GM12891 (cell line): ENCODE data around the gene SH2D4B.
"Not testable (repeated sequence)": the region's sequence is repeated elsewhere in the genome, so short reads cannot be mapped to it uniquely, and the experiment has no call there.

Experiments used
- DNase-seq: peaks from one replicate; pipeline ENCODE4 v3.0.0; 2011; ENCODE audit warnings: low spot score; ENCODE audit not compliant: insufficient read length
- FAIRE-seq: peaks from 2 replicates; lab custom pipeline; 2011; peaks lifted over from hg19 to GRCh38; lab: Jason Lieb, UNC
- PAX5 ChIP-seq: IDR thresholded peaks from 2 replicates; pipeline ENCODE4 v1.6.1; 2011; ENCODE audit warnings: low read length, moderate library complexity, mild to moderate bottlenecking; ENCODE audit not compliant: insufficient read depth, severe bottlenecking
- POLR2A ChIP-seq: IDR thresholded peaks from 2 replicates; pipeline ENCODE4 v1.6.1; 2011; ENCODE audit warnings: low read depth, low read length, control low read depth
- POLR2AphosphoS5 ChIP-seq: IDR thresholded peaks from 2 replicates; pipeline ENCODE4 v1.6.1; 2011; ENCODE audit warnings: low read depth, low read length, control low read depth
- POU2F2 ChIP-seq: IDR thresholded peaks from 2 replicates; pipeline ENCODE4 v1.6.1; 2011; ENCODE audit warnings: low read depth, mild to moderate bottlenecking, control low read depth, low read length, moderate library complexity
- SPI1 ChIP-seq: IDR thresholded peaks from 2 replicates; pipeline ENCODE4 v1.6.1; 2011; ENCODE audit warnings: low read depth, low read length, control low read depth
- TAF1 ChIP-seq: IDR thresholded peaks from 2 replicates; pipeline ENCODE4 v1.6.1; 2011; ENCODE audit warnings: low read depth, low read length, control low read depth

Gene SH2D4B

GRCh38 chr10:80542652-80543318, 5.1 kb downstream of the SH2D4B start:
- DNase-seq, result no peak
- FAIRE-seq, result no peak
- TF ChIP-seq SPI1 (no peak), POLR2AphosphoS5 (no peak), PAX5 (no peak), TAF1 (no peak), POLR2A (no peak), POU2F2 (no peak)

DNA sequence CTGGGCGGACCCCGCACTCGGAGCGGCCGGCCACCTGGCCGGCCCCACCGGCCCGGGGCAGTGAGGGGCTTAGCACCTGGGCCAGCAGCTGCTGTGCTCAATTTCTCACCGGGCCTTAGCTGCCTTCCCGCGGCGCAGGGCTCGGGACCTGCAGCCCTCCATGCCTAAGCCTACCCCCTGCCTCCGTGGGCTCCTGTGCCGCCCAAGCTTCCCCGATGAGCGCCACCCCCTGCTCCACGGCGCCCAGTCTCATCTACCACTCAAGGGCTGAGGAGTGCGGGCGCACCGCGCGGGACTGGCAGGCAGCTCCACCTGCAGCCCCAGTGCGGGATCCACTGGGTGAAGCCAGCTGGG, 5.6 kb downstream of the SH2D4B start:
- not testable (repeated sequence) for DNase-seq, FAIRE-seq

GRCh38 chr10:80544316-80544953, 6.7 kb downstream of the SH2D4B start:
- no peak for FAIRE-seq

DNA sequence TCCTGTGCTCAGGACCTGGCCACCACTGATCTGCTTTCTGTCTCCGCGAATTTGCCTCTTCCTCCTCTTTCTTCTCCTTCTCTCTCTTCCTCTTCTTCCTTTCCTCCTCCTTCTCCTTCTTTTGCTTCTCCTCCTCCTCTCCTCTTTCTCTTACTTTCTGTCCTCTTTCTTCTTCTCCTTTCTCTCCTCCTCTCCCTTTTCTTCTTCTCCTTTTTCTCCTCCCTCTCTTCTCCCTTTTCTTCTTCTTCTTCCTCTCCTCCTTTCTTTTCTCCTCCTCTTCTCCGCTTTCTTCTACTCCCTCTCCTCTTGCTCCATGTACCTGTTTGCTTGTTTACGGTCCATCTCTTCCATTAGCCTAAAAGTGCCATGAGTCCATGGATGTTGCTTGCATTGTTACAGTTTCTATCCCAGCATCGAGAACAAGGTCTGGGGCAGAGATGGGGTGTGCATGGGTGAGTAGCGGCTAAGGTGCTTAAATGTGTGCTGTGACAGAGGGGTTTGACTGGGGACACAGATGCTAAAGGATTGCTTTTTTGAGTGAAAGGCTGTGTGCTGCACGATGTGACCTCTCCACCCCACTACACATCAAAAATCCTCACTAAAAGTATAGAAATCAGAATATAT, 7.7 kb downstream of the SH2D4B start:
- FAIRE-seq (no peak), DNase-seq (no peak)
- no peak for TF ChIP-seq SPI1

More at GRCh38 chr10:80544316-80544953, 6.7 kb downstream of the SH2D4B start:
- DNase-seq, result no peak
- TF ChIP-seq POLR2A (no peak), TAF1 (no peak), SPI1 (no peak), POU2F2 (no peak), PAX5 (no peak), POLR2AphosphoS5 (no peak)

- FAIRE-seq, result no peak
- DNase-seq, result no peak
- TF ChIP-seq POLR2AphosphoS5 (no peak), POLR2A (no peak), TAF1 (no peak), POU2F2 (no peak), SPI1 (no peak), PAX5 (no peak)
Measured at GRCh38 chr10:80552151-80552646, 14.5 kb downstream of the SH2D4B start.

- TF ChIP-seq TAF1 (no peak), POLR2AphosphoS5 (no peak), POU2F2 (no peak), SPI1 (no peak), POLR2A (no peak), PAX5 (no peak)
- no peak for DNase-seq
- no peak for FAIRE-seq
Measured at GRCh38 chr10:80553436-80553835, 15.7 kb downstream of the SH2D4B start.

- FAIRE-seq (no peak), DNase-seq (no peak)
- TF ChIP-seq PAX5, result no peak
- TF ChIP-seq POLR2AphosphoS5, result no peak
- no peak for TF ChIP-seq TAF1
- no peak for TF ChIP-seq POU2F2
- no peak for TF ChIP-seq SPI1
- TF ChIP-seq POLR2A, result no peak
Measured at GRCh38 chr10:80554050-80554449, 16.3 kb downstream of the SH2D4B start.

DNA sequence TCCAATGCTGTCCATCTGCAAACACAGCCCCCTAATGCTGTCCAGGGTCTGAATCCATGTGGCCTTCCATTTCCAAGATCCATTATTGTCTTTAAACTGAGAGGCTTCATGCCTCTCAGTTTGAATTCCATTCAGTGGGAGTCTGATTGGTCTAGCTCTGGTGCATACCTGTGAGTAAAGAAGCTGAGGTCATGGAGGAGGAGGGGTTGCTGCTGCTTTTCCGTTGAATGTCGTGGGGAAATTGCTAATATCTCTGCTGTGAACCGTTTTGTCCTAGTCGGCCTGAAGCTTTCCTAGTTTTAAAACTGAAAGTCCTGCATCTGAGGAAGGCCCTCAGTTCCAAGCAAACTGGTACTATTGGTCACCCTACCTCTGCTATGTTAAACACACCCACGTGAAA, 17.7 kb downstream of the SH2D4B start:
- DNase-seq (no peak), FAIRE-seq (no peak)
- TF ChIP-seq SPI1 (no peak), POU2F2 (no peak), TAF1 (no peak), POLR2A (no peak), POLR2AphosphoS5 (no peak), PAX5 (no peak)

- TF ChIP-seq TAF1 (no peak), SPI1 (no peak)
- no peak for FAIRE-seq
Measured at GRCh38 chr10:80561950-80562349, 24.2 kb downstream of the SH2D4B start.

GRCh38 chr10:80567292-80567691, 29.6 kb downstream of the SH2D4B start:
- no peak for FAIRE-seq
- no peak for TF ChIP-seq POU2F2
- TF ChIP-seq SPI1, result no peak
- no peak for TF ChIP-seq POLR2A
- no peak for TF ChIP-seq POLR2AphosphoS5
- TF ChIP-seq PAX5, result no peak
- no peak for TF ChIP-seq TAF1
- DNase-seq, result no peak

More at GRCh38 chr10:80561950-80562349, 24.2 kb downstream of the SH2D4B start:
- no peak for DNase-seq
